SK-N-SH (cell line): ENCODE data around the gene NEURL1.
"Not testable (repeated sequence)": the region's sequence is repeated elsewhere in the genome, so short reads cannot be mapped to it uniquely, and the experiment has no call there.

Experiments used
- CHD2 ChIP-seq: fragments of 150-350 bp; IDR thresholded peaks from 2 replicates; pipeline ENCODE4 v1.6.1; 2018; ENCODE audit warnings: low read length; ENCODE audit not compliant: partially characterized antibody
- CTCF ChIP-seq: fragments of 200-600 bp; sonication (generic); IDR thresholded peaks from 2 replicates; pipeline ENCODE4 v1.6.1; 2017; ENCODE audit warnings: antibody characterized with exemption, mild to moderate bottlenecking, moderate library complexity
- EP300 ChIP-seq, 2 experiments: IDR thresholded peaks; 2 replicates each; pipeline versions ENCODE4 v1.4.0 to v1.6.1; 2012; ENCODE audit warnings: borderline replicate concordance in 1 of 2, low read depth in 1 of 2, low read length in 1 of 2
- EZH2phosphoT487 ChIP-seq: fragments of 200-600 bp; sonication (generic); IDR thresholded peaks from 2 replicates; pipeline ENCODE4 v1.6.1; 2017; ENCODE audit warnings: low read depth, mixed run types, mild to moderate bottlenecking, antibody characterized with exemption, moderate library complexity, borderline replicate concordance
- IRF3 ChIP-seq: fragments of 150-350 bp; IDR thresholded peaks from 2 replicates; pipeline ENCODE4 v1.6.1; 2016; ENCODE audit warnings: mild to moderate bottlenecking, low read depth, low read length
- MAX ChIP-seq: IDR thresholded peaks from 2 replicates; pipeline ENCODE4 v1.4.0; 2012; ENCODE audit warnings: low read depth
- MEF2A ChIP-seq: IDR thresholded peaks from 2 replicates; pipeline ENCODE4 v1.4.0; 2012; ENCODE audit warnings: low read depth, borderline replicate concordance
- MXI1 ChIP-seq: IDR thresholded peaks from 2 replicates; pipeline ENCODE4 v1.6.1; 2012; ENCODE audit warnings: mild to moderate bottlenecking, low read depth, low read length, improper control_type of control experiment
- REST ChIP-seq: IDR thresholded peaks from 2 replicates; pipeline ENCODE4 v1.6.1; 2012; ENCODE audit warnings: mild to moderate bottlenecking, low read depth, low read length, moderate library complexity
- SMC3 ChIP-seq: IDR thresholded peaks from 2 replicates; pipeline ENCODE4 v1.6.1; 2012; ENCODE audit warnings: low read depth, low read length, improper control_type of control experiment
- USF2 ChIP-seq: fragments of 150-350 bp; IDR thresholded peaks from 2 replicates; pipeline ENCODE4 v1.6.1; 2017; ENCODE audit warnings: antibody characterized with exemption, low read length, low read depth, borderline replicate concordance
- YY1 ChIP-seq: IDR thresholded peaks from 2 replicates; pipeline ENCODE4 v1.4.0; 2012; ENCODE audit warnings: low read depth, mild to moderate bottlenecking

- TF ChIP-seq IRF3; REST; SMC3; CTCF; USF2; MEF2A; MAX; YY1; MXI1; CHD2; EP300 (IDR thresholded peaks at IDR 0.05; ENCODE audit: borderline replicate concordance in 1 of 2, low read depth in 1 of 2, low read length in 1 of 2); EZH2phosphoT487: not testable (repeated sequence)
Measured at GRCh38 chr10:103522006-103522405, 28.5 kb downstream of the NEURL1 start.
